NB4 (cell line): Measurements from ENCODE around the gene NUDT15.

ENCODE experiments used
- MAX ChIP-seq: IDR thresholded peaks from 2 replicates; pipeline ENCODE4 v1.6.1; 2011; ENCODE audit warnings: low read depth, low read length
- POLR2A ChIP-seq: IDR thresholded peaks from 2 replicates; pipeline ENCODE4 v1.6.1; 2011; ENCODE audit warnings: mild to moderate bottlenecking; ENCODE audit not compliant: insufficient read length; ENCODE audit errors: extremely low read depth
- TF ChIP-seq, protein P1 (sequence below): IDR thresholded peaks from one replicate; pipeline ENCODE4 v1.5.1; 2012; ENCODE audit warnings: low read depth, low read length

DNA sequence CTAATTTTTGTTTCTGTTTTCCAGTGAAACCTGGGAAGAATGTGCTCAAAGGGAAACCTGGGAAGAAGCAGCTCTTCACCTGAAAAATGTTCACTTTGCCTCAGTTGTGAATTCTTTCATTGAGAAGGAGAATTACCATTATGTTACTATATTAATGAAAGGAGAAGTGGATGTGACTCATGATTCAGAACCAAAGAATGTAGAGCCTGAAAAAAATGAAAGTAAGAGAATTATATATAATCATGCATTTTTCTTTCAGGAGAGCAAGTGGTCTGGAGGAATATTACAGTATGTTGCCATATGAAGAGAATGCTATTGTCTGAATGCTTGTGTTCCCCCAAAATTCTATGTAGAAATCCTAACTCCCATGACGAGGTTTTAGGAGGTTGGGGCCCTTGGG, 3.4 kb downstream of the NUDT15 start:
- TF ChIP-seq, protein P1, sequence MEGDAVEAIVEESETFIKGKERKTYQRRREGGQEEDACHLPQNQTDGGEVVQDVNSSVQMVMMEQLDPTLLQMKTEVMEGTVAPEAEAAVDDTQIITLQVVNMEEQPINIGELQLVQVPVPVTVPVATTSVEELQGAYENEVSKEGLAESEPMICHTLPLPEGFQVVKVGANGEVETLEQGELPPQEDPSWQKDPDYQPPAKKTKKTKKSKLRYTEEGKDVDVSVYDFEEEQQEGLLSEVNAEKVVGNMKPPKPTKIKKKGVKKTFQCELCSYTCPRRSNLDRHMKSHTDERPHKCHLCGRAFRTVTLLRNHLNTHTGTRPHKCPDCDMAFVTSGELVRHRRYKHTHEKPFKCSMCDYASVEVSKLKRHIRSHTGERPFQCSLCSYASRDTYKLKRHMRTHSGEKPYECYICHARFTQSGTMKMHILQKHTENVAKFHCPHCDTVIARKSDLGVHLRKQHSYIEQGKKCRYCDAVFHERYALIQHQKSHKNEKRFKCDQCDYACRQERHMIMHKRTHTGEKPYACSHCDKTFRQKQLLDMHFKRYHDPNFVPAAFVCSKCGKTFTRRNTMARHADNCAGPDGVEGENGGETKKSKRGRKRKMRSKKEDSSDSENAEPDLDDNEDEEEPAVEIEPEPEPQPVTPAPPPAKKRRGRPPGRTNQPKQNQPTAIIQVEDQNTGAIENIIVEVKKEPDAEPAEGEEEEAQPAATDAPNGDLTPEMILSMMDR: no peak
- no peak for TF ChIP-seq POLR2A
- no peak for TF ChIP-seq MAX
